ENCODE measurements around the gene TBC1D24.

DNA sequence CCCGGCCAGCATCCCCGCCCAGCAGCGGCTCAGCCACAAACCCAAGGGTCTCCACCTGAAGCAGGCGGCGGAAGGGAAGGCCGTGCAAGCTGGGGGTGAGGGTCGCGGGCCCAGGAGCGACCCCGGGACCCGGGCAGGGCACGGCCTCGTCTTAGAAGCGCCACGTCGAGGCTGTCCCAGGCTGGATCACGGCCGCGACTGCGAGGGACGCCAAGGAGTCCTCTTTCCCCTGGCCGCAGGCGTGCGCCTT lies 46.2 kb upstream of the TBC1D24 start:
- no peak for TF ChIP-seq EZH2 (optimal IDR thresholded peaks at IDR 0.05; ENCODE audit: low read depth, low read length)
- TF ChIP-seq, protein P1, sequence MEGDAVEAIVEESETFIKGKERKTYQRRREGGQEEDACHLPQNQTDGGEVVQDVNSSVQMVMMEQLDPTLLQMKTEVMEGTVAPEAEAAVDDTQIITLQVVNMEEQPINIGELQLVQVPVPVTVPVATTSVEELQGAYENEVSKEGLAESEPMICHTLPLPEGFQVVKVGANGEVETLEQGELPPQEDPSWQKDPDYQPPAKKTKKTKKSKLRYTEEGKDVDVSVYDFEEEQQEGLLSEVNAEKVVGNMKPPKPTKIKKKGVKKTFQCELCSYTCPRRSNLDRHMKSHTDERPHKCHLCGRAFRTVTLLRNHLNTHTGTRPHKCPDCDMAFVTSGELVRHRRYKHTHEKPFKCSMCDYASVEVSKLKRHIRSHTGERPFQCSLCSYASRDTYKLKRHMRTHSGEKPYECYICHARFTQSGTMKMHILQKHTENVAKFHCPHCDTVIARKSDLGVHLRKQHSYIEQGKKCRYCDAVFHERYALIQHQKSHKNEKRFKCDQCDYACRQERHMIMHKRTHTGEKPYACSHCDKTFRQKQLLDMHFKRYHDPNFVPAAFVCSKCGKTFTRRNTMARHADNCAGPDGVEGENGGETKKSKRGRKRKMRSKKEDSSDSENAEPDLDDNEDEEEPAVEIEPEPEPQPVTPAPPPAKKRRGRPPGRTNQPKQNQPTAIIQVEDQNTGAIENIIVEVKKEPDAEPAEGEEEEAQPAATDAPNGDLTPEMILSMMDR (IDR thresholded peaks at IDR 0.05; ENCODE audit: low read length) = no peak

Measured in MM.1S (cell line).